GM18951 (cell line): ENCODE data around the gene GPR3.
A peak's percentile ranks its signal among the peaks of the same experiment; 100 is the strongest.

Experiments used
- POLR2A ChIP-seq: IDR thresholded peaks from 4 replicates; pipeline ENCODE4 v1.6.1; 2011; ENCODE audit warnings: mild to moderate bottlenecking; ENCODE audit not compliant: insufficient read length, insufficient read depth; ENCODE audit errors: extremely low read depth
- in situ Hi-C: fragments of 300-500 bp; cut with MboI; formaldehyde crosslinking; loops from one replicate; pipeline ENCODE4 v1.12.0; 2022; ENCODE audit warnings: low sequenced_read_pairs, mixed read lengths, inconsistent platforms; ENCODE audit not compliant: unreplicated experiment

Gene GPR3

GRCh38 chr1:27364696-27365371, 27.6 kb upstream of the GPR3 start:
- in situ Hi-C loops = no loop called here
- no peak for TF ChIP-seq POLR2A

- in situ Hi-C loops = no loop called here
- TF ChIP-seq POLR2A = peak; percentile 51
These were observed 26.9 kb upstream of the GPR3 start for GRCh38 chr1:27365372-27366112.

- in situ Hi-C loops = no loop called here
These were observed 26.4 kb upstream of the GPR3 start for GRCh38 chr1:27366113-27366410.

GRCh38 chr1:27366411-27367159, 25.8 kb upstream of the GPR3 start, which contains the start of gene MAP3K6:
Gene MAP3K6, minus strand, starts transcription at chr1:27366961. Its CDS starts 364 bp downstream, at chr1:27366597.
- in situ Hi-C loops = no loop called here
- no peak for TF ChIP-seq POLR2A

More at GRCh38 chr1:27366113-27366410, 26.4 kb upstream of the GPR3 start:
- TF ChIP-seq POLR2A = peak; percentile 31

GRCh38 chr1:27367160-27367650, 25.2 kb upstream of the GPR3 start:
- TF ChIP-seq POLR2A = no peak

GRCh38 chr1:27368869-27369582, 23.4 kb upstream of the GPR3 start:
- no peak for TF ChIP-seq POLR2A
- in situ Hi-C loops = no loop called here

More at GRCh38 chr1:27367160-27367650, 25.2 kb upstream of the GPR3 start:
- in situ Hi-C loops = no loop called here

- TF ChIP-seq POLR2A = no peak
- in situ Hi-C loops = no loop called here
These were observed 20.2 kb upstream of the GPR3 start for GRCh38 chr1:27372022-27372807.

- no peak for TF ChIP-seq POLR2A
- in situ Hi-C loops = no loop called here
These were observed 19.4 kb upstream of the GPR3 start for GRCh38 chr1:27372808-27373690.

GRCh38 chr1:27374362-27375086, 17.9 kb upstream of the GPR3 start, which contains the start of gene FCN3:
Gene FCN3, minus strand, starts transcription at chr1:27374824. Its CDS starts 6 bp downstream, at chr1:27374818.
- in situ Hi-C loops = no loop called here
- no peak for TF ChIP-seq POLR2A

- TF ChIP-seq POLR2A = no peak
- in situ Hi-C loops = no loop called here
These were observed 14.5 kb upstream of the GPR3 start for GRCh38 chr1:27377760-27378495.
